ENCODE measurements around the gene ABCA13.

Gene ABCA13

DNA sequence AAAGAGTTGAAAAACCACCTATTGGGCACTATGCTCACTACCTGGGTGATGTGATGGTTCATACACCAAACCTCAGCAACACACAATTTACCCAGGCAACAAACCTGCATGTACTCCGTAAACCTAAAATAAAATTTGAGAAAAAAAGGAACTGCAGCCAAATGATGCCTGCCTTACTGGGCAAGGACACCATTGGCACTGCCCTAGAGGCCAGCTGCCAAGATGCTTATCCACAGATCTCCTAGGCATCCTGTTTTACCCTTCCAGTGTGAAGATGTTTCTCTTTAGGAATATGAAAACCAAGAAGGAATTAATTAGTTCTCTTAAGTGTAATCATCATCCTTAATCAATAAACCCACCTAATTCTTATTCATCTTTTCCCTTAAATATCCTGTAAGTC, 133.4 kb downstream of the ABCA13 start:
- Histone ChIP-seq H3K4me2 (ENCODE audit: low read length) (no peak overlapping the region), H3K9me3 (ENCODE audit: control insufficient read depth, low read length) (no peaks in the 10 kb centered on the region), H3K4me3 (ENCODE audit: low read depth, low read length) (no peak overlapping the region), H3K79me2 (no peaks in the 10 kb centered on the region), H3K36me3 (ENCODE audit: control insufficient read depth, insufficient read depth, low read length) (no peaks in the 10 kb centered on the region), H3K9ac (no peak overlapping the region), H3K27me3 (ENCODE audit: control insufficient read depth, insufficient read depth, low read length) (no peaks in the 10 kb centered on the region), H3K4me1 (no peaks in the 10 kb centered on the region), H3K27ac (no peak overlapping the region), H2AFZ (no peak overlapping the region)
- TF ChIP-seq, protein P1, sequence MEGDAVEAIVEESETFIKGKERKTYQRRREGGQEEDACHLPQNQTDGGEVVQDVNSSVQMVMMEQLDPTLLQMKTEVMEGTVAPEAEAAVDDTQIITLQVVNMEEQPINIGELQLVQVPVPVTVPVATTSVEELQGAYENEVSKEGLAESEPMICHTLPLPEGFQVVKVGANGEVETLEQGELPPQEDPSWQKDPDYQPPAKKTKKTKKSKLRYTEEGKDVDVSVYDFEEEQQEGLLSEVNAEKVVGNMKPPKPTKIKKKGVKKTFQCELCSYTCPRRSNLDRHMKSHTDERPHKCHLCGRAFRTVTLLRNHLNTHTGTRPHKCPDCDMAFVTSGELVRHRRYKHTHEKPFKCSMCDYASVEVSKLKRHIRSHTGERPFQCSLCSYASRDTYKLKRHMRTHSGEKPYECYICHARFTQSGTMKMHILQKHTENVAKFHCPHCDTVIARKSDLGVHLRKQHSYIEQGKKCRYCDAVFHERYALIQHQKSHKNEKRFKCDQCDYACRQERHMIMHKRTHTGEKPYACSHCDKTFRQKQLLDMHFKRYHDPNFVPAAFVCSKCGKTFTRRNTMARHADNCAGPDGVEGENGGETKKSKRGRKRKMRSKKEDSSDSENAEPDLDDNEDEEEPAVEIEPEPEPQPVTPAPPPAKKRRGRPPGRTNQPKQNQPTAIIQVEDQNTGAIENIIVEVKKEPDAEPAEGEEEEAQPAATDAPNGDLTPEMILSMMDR (IDR thresholded peaks at IDR 0.05), result no peak

DNA sequence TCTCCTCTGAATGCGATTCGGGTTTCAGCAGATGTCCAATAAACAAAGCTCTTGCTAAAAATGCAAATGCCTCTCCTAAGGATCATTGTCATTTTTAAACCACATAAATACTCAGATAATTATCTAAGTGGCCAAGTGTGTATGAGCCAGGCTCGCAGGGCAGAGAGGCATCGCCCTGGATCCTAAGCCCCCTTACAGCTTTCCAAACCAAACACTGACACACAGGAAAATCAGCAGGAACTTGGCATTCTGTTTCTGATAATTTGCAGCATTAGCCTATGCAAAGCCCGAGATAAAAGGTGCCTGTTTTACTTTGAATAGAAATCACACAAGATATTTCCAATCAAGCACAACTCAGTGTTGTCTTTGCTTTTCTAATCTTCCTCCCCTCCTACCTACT, 134.4 kb downstream of the ABCA13 start:
- TF ChIP-seq, protein P1 (IDR thresholded peaks at IDR 0.05), result no peak
- no peaks in the 10 kb centered on the region for H3K4me1 ChIP-seq
- no peak overlapping the region for H3K4me3 ChIP-seq (ENCODE audit: low read depth, low read length)

DNA sequence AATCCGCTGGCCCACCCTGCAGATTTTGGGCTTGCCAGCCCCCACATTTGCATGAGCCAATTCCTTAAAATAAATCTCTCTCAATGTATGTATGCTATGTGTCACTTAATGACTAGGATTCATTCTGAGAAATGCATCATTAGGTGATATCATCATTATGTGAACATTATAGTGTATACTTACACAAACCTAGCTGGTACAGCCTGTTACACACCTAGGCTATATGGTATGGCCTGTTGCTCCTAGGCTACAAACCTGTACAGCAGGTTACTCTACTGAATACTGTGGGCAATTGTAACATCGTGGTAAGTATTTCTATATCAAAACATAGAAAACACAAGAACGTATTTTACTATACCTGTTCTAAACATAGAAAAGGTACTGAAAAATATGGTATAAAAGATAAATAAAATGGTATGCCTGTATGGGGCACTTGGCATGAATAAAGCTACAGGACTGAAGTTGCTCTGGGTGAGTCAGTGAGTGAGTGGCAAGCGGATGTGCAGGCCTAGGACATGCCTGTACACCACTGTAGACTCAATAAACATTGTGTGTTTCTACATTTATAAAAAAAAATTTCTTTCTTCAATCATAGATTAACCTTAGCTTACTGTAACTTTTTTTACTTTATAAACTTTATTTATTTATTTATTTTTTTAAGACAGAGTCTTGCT, 135.9 kb downstream of the ABCA13 start:
- TF ChIP-seq, protein P1 (IDR thresholded peaks at IDR 0.05), result no peak
- Histone ChIP-seq H3K4me2 (ENCODE audit: low read length) (no peak overlapping the region), H3K9me3 (ENCODE audit: control insufficient read depth, low read length) (no peaks in the 10 kb centered on the region), H3K4me1 (no peaks in the 10 kb centered on the region), H3K9ac (no peak overlapping the region), H3K27ac (no peak overlapping the region), H3K27me3 (ENCODE audit: control insufficient read depth, insufficient read depth, low read length) (no peaks in the 10 kb centered on the region), H3K36me3 (ENCODE audit: control insufficient read depth, insufficient read depth, low read length) (no peaks in the 10 kb centered on the region), H2AFZ (no peak overlapping the region), H3K79me2 (no peaks in the 10 kb centered on the region), H3K4me3 (ENCODE audit: low read depth, low read length) (no peak overlapping the region)

More for the DNA sequence above, 134.4 kb downstream of the ABCA13 start:
- no peak overlapping the region for H2AFZ ChIP-seq
- no peaks in the 10 kb centered on the region for H3K79me2 ChIP-seq
- no peak overlapping the region for H3K27ac ChIP-seq
- no peaks in the 10 kb centered on the region for H3K9me3 ChIP-seq (ENCODE audit: control insufficient read depth, low read length)
- no peaks in the 10 kb centered on the region for H3K36me3 ChIP-seq (ENCODE audit: control insufficient read depth, insufficient read depth, low read length)
- H3K4me2 ChIP-seq (ENCODE audit: low read length), result no peak overlapping the region
- H3K9ac ChIP-seq, result no peak overlapping the region
- H3K27me3 ChIP-seq (ENCODE audit: control insufficient read depth, insufficient read depth, low read length), result no peaks in the 10 kb centered on the region

DNA sequence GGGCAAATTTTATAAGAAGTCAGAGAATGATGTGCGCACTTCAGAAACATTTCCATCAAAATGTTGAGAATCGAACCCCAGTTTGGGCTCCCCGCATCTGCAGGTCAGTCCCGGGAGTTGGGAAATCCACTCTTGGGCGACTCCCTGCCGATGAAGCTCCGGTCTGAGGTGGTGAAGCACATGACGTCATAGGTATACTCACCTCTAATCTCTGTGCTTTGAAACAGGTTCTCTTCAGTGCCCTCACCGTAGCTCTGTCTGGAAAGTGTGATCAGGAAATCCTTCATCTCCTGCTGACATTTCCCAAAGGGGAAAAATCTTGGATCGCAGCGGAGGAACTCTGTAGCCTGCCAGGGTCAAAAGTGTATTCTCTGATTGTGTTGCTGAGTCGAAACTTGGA, 138.5 kb downstream of the ABCA13 start:
- Histone ChIP-seq H3K27me3 (ENCODE audit: control insufficient read depth, insufficient read depth, low read length) (no peaks in the 10 kb centered on the region), H3K9me3 (ENCODE audit: control insufficient read depth, low read length) (no peaks in the 10 kb centered on the region), H3K79me2 (no peaks in the 10 kb centered on the region), H3K4me1 (no peaks in the 10 kb centered on the region), H2AFZ (no peak overlapping the region), H3K4me3 (ENCODE audit: low read depth, low read length) (no peak overlapping the region), H3K36me3 (ENCODE audit: control insufficient read depth, insufficient read depth, low read length) (no peaks in the 10 kb centered on the region), H3K9ac (no peak overlapping the region), H3K27ac (no peak overlapping the region), H3K4me2 (ENCODE audit: low read length) (no peak overlapping the region)
- TF ChIP-seq, protein P1 (IDR thresholded peaks at IDR 0.05), result no peak

DNA sequence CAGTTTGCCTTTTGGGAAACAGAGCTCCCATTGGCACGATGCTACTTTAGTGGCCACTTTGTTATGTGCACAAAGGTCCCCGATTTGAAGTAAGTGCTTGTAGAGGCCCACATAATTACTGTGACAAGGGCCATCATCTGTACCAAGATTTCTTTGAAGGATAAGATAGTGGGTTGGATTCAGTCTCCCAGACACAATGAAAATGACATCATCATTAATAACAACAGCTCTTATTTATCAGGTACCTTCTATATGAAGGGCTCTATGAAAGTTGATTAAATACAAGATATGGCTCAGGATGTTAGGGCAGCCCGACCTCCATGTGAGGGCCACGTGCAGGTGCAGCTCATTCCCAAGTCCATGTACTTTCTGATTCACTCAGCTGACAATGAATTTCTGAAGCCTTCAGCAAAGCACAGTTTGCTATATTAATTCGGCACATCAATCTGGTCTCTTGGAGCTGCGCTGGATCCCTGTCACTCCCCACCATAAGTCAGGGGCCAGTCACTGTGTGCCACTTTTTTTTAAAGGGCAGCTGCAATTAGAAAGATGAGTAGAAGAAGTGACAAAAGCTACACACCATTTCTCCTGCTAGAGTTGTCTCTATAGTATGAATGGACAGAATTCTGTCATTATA, 140.3 kb downstream of the ABCA13 start:
- no peaks in the 10 kb centered on the region for H3K36me3 ChIP-seq (ENCODE audit: control insufficient read depth, insufficient read depth, low read length)
- H3K27me3 ChIP-seq (ENCODE audit: control insufficient read depth, insufficient read depth, low read length), result no peaks in the 10 kb centered on the region
- H3K27ac ChIP-seq, result no peak overlapping the region
- no peaks in the 10 kb centered on the region for H3K4me1 ChIP-seq
- no peak overlapping the region for H3K4me3 ChIP-seq (ENCODE audit: low read depth, low read length)
- TF ChIP-seq, protein P1 (IDR thresholded peaks at IDR 0.05), result no peak
- H3K9me3 ChIP-seq (ENCODE audit: control insufficient read depth, low read length), result no peaks in the 10 kb centered on the region
- H3K79me2 ChIP-seq, result no peaks in the 10 kb centered on the region
- no peak overlapping the region for H2AFZ ChIP-seq
- no peak overlapping the region for H3K4me2 ChIP-seq (ENCODE audit: low read length)
- H3K9ac ChIP-seq, result no peak overlapping the region

All from parathyroid adenoma (tissue), 2 donors.